Mesothelial cell of epicardium (in vitro differentiated cells): ENCODE results near the gene CTDNEP1. TPM values are rescaled to one million over a fixed set of nuclear protein-coding genes. Genes with fewer than 3 reads are reported as not detected.
A peak's percentile ranks its signal among the peaks of the same experiment; 100 is the strongest.

ENCODE experiments used
- DNase-seq, 2 experiments: peaks; one replicate each; pipeline ENCODE4 v3.0.0; 2021; ENCODE audit warnings: low spot score in 2 of 2; ENCODE audit not compliant: unreplicated experiment in 2 of 2
- H3K27ac Mint-ChIP-seq: 2 replicates; pipeline ENCODE4 v1.8.0; 2021; ENCODE audit warnings: mixed read lengths
- H3K27me3 Mint-ChIP-seq: 2 replicates; pipeline ENCODE4 v1.8.0; 2021; ENCODE audit warnings: low read depth, mixed read lengths
- H3K36me3 Mint-ChIP-seq: 2 replicates; pipeline ENCODE4 v1.8.0; 2021; ENCODE audit warnings: mixed read lengths
- H3K4me1 Mint-ChIP-seq: 2 replicates; pipeline ENCODE4 v1.8.0; 2021; ENCODE audit warnings: mixed read lengths
- H3K4me3 Mint-ChIP-seq: 2 replicates; pipeline ENCODE4 v1.8.0; 2021; ENCODE audit warnings: mild to moderate bottlenecking, moderate library complexity, mixed read lengths
- H3K9me3 Mint-ChIP-seq: 2 replicates; pipeline ENCODE4 v1.8.0; 2021; ENCODE audit warnings: mixed read lengths
- CTCF ChIP-seq: fragments of 200-600 bp; sonication (generic); IDR thresholded peaks from one replicate; pipeline ENCODE4 v1.5.0; 2021; ENCODE audit warnings: antibody characterized with exemption; ENCODE audit not compliant: unreplicated experiment
- total RNA-seq: library from RNA; stranded (reverse); gene quantifications from 3 replicates; pipeline ENCODE4 v1.2.1, GENCODE V29; 2021

The CTDNEP1 gene
- total RNA-seq, 1 donor from 2014 or later, result 130 TPM

- no peak for TF ChIP-seq CTCF
- no peaks in the 10 kb centered on the region for H3K9me3 Mint-ChIP-seq
- H3K27ac Mint-ChIP-seq, result no peak overlapping the region
- DNase-seq, result no peak
- H3K4me1 Mint-ChIP-seq, result peaks cover 25% of the 10 kb centered on the region
- peak overlapping the region; percentile 47 for H3K4me3 Mint-ChIP-seq
- H3K27me3 Mint-ChIP-seq, result peaks cover 65% of the 10 kb centered on the region
- H3K36me3 Mint-ChIP-seq, result no peaks in the 10 kb centered on the region
Measured at GRCh38 chr17:7293159-7293558, 41.6 kb upstream of the CTDNEP1 start.

GRCh38 chr17:7292729-7293128, 41.2 kb upstream of the CTDNEP1 start:
- DNase-seq, result no peak
- Mint-ChIP-seq H3K27ac (no peak overlapping the region), H3K27me3 (peaks cover 68% of the 10 kb centered on the region), H3K9me3 (no peaks in the 10 kb centered on the region), H3K36me3 (no peaks in the 10 kb centered on the region), H3K4me1 (peaks cover 25% of the 10 kb centered on the region), H3K4me3 (no peak overlapping the region)
- TF ChIP-seq CTCF, result no peak

GRCh38 chr17:7292194-7292593, 40.7 kb upstream of the CTDNEP1 start:
- Mint-ChIP-seq H3K9me3 (no peaks in the 10 kb centered on the region), H3K4me3 (no peak overlapping the region), H3K4me1 (peaks cover 25% of the 10 kb centered on the region), H3K27ac (no peak overlapping the region), H3K36me3 (no peaks in the 10 kb centered on the region), H3K27me3 (peaks cover 71% of the 10 kb centered on the region)
- no peak for DNase-seq
- TF ChIP-seq CTCF, result no peak

GRCh38 chr17:7290685-7291084, 39.2 kb upstream of the CTDNEP1 start:
- H3K9me3 Mint-ChIP-seq, result no peaks in the 10 kb centered on the region
- no peak overlapping the region for H3K27ac Mint-ChIP-seq
- no peak for DNase-seq
- peaks cover 22% of the 10 kb centered on the region for H3K4me1 Mint-ChIP-seq
- no peak for TF ChIP-seq CTCF
- no peaks in the 10 kb centered on the region for H3K36me3 Mint-ChIP-seq
- no peak overlapping the region for H3K4me3 Mint-ChIP-seq
- H3K27me3 Mint-ChIP-seq, result peaks cover 64% of the 10 kb centered on the region

- TF ChIP-seq CTCF, result no peak
- peaks cover 20% of the 10 kb centered on the region for H3K4me1 Mint-ChIP-seq
- no peaks in the 10 kb centered on the region for H3K9me3 Mint-ChIP-seq
- H3K27ac Mint-ChIP-seq, result no peak overlapping the region
- peaks cover 59% of the 10 kb centered on the region for H3K27me3 Mint-ChIP-seq
- no peaks in the 10 kb centered on the region for H3K36me3 Mint-ChIP-seq
- DNase-seq, result no peak
- H3K4me3 Mint-ChIP-seq, result no peak overlapping the region
Measured at GRCh38 chr17:7290166-7290565, 38.6 kb upstream of the CTDNEP1 start.

GRCh38 chr17:7289256-7290032, 37.9 kb upstream of the CTDNEP1 start:
- Mint-ChIP-seq H3K4me1 (peaks cover 16% of the 10 kb centered on the region), H3K4me3 (no peak overlapping the region), H3K9me3 (no peaks in the 10 kb centered on the region), H3K27me3 (peaks cover 55% of the 10 kb centered on the region), H3K27ac (no peak overlapping the region), H3K36me3 (no peaks in the 10 kb centered on the region)
- no peak for TF ChIP-seq CTCF
- no peak for DNase-seq
